Activated T-cell treated with anti-CD3 and anti-CD28 coated beads, Interleukin-2, amount 50 U/mL, for 1 hour (primary cell): ENCODE results near the gene AMELY.
"Not testable (repeated sequence)": the region's sequence is repeated elsewhere in the genome, so short reads cannot be mapped to it uniquely, and the experiment has no call there.

Source experiments
- DNase-seq: peaks from one replicate; pipeline ENCODE4 v3.0.0-alpha.2; 2020

The AMELY gene

GRCh38 chrY:6911253-6911881, at the start of gene AMELY:
Gene AMELY, minus strand, starts transcription at chrY:6911752. Its CDS starts 39,144 bp downstream, at chrY:6872608.
- no peak for DNase-seq

GRCh38 chrY:6949947-6950346, 38.4 kb upstream of the AMELY start:
- DNase-seq: no peak

- DNase-seq: no peak
Observed at GRCh38 chrY:6948378-6948777, 36.8 kb upstream of the AMELY start.

GRCh38 chrY:6947695-6948094, 36.1 kb upstream of the AMELY start:
- no peak for DNase-seq

- DNase-seq: no peak
Observed at GRCh38 chrY:6935497-6935896, 23.9 kb upstream of the AMELY start.

GRCh38 chrY:6931779-6932396, 20.3 kb upstream of the AMELY start:
- DNase-seq: no peak

GRCh38 chrY:6929237-6929636, 17.7 kb upstream of the AMELY start:
- no peak for DNase-seq

GRCh38 chrY:6928265-6928664, 16.7 kb upstream of the AMELY start:
- no peak for DNase-seq

GRCh38 chrY:6921061-6921460, 9.5 kb upstream of the AMELY start:
- no peak for DNase-seq

GRCh38 chrY:6913362-6913761, 1.8 kb upstream of the AMELY start:
- DNase-seq: no peak

GRCh38 chrY:6910372-6911252, 940 bp downstream of the AMELY start, which contains the start of gene TBL1Y:
Gene TBL1Y, plus strand, starts transcription at chrY:6910697. Its CDS starts 114,388 bp downstream, at chrY:7025085.
- DNase-seq: no peak

- no peak for DNase-seq
Observed at GRCh38 chrY:6909856-6910255, 1.7 kb downstream of the AMELY start.

GRCh38 chrY:6909118-6909521, 2.4 kb downstream of the AMELY start:
- DNase-seq: no peak

- not testable (repeated sequence) for DNase-seq
Observed at GRCh38 chrY:6908021-6908420, 3.5 kb downstream of the AMELY start.

GRCh38 chrY:6907591-6907990, 4.0 kb downstream of the AMELY start:
- DNase-seq: no peak

- not testable (repeated sequence) for DNase-seq
Observed at GRCh38 chrY:6902116-6902515, 9.4 kb downstream of the AMELY start.

- no peak for DNase-seq
Observed at GRCh38 chrY:6895236-6895635, 16.3 kb downstream of the AMELY start.

GRCh38 chrY:6894496-6894895, 17.1 kb downstream of the AMELY start:
- DNase-seq: no peak

GRCh38 chrY:6849384-6849783, 62.2 kb downstream of the AMELY start:
- no peak for DNase-seq

GRCh38 chrY:6842650-6843049, 68.9 kb downstream of the AMELY start:
- not testable (repeated sequence) for DNase-seq
